GM12878 (cell line): ENCODE measurements around the gene MXRA8. TPM values are rescaled to one million over a fixed set of nuclear protein-coding genes. Genes with fewer than 3 reads are reported as not detected.

Experiments used
- BCLAF1 ChIP-seq: fragments of 450-650 bp; IDR thresholded peaks from 2 replicates; pipeline ENCODE4 v1.6.1; 2017; ENCODE audit warnings: antibody characterized with exemption, mild to moderate bottlenecking, moderate library complexity
- CBX3 ChIP-seq: fragments of 200-600 bp; sonication (generic); IDR thresholded peaks from 2 replicates; pipeline ENCODE4 v1.6.1; 2016; ENCODE audit warnings: low read depth, borderline replicate concordance
- CBX5 ChIP-seq: sonication (generic); IDR thresholded peaks from 2 replicates; pipeline ENCODE4 v1.6.1; 2016; ENCODE audit warnings: low read depth, moderate library complexity, mild to moderate bottlenecking, inconsistent platforms
- DPF2 ChIP-seq: fragments of 450-650 bp; IDR thresholded peaks from 2 replicates; pipeline ENCODE4 v1.6.1; 2017; ENCODE audit warnings: mild to moderate bottlenecking
- E2F8 ChIP-seq: fragments of 450-650 bp; IDR thresholded peaks from 2 replicates; pipeline ENCODE4 v1.6.1; 2018; ENCODE audit warnings: mild to moderate bottlenecking, low read depth, moderate library complexity; ENCODE audit not compliant: partially characterized antibody
- EP300 ChIP-seq, 2 experiments: fragments of 150-350 bp in 1 of 2; IDR thresholded peaks; 2 replicates each; pipeline ENCODE4 v1.6.1; 2011 to 2012; ENCODE audit warnings: low read depth in 2 of 2, low read length in 2 of 2, borderline replicate concordance in 1 of 2, improper control_type of control experiment in 1 of 2, inconsistent platforms in 1 of 2; ENCODE audit not compliant: control insufficient read depth in 1 of 2
- NKRF ChIP-seq: fragments of 450-650 bp; conservative IDR thresholded peaks from 2 replicates; pipeline ENCODE4 v1.6.1; 2017; ENCODE audit warnings: mild to moderate bottlenecking, moderate library complexity
- NR2F1 ChIP-seq: fragments of 450-650 bp; conservative IDR thresholded peaks from 2 replicates; pipeline ENCODE4 v1.6.1; 2017; ENCODE audit warnings: mild to moderate bottlenecking
- POLR2AphosphoS5 ChIP-seq: IDR thresholded peaks from 2 replicates; pipeline ENCODE4 v1.6.1; 2011; ENCODE audit warnings: mild to moderate bottlenecking, low read length, inconsistent platforms
- RAD21 ChIP-seq: IDR thresholded peaks from 2 replicates; pipeline ENCODE4 v1.6.1; 2011; ENCODE audit warnings: mild to moderate bottlenecking, low read depth, low read length, moderate library complexity; ENCODE audit not compliant: insufficient read depth
- RB1 ChIP-seq: fragments of 450-650 bp; formaldehyde crosslinking; IDR thresholded peaks from 2 replicates; pipeline ENCODE4 v1.6.1; 2017; ENCODE audit warnings: mild to moderate bottlenecking, borderline replicate concordance
- STAT1 ChIP-seq: fragments of 450-650 bp; conservative IDR thresholded peaks from 2 replicates; pipeline ENCODE4 v1.6.1; 2014; ENCODE audit warnings: antibody characterized with exemption, mild to moderate bottlenecking
- TAF1 ChIP-seq: IDR thresholded peaks from 2 replicates; pipeline ENCODE4 v1.6.1; 2011; ENCODE audit warnings: mild to moderate bottlenecking, low read depth, low read length, borderline replicate concordance
- TARDBP ChIP-seq: IDR thresholded peaks from 2 replicates; pipeline ENCODE4 v1.6.1; 2016; ENCODE audit warnings: borderline replicate concordance
- USF2 ChIP-seq: IDR thresholded peaks from 2 replicates; pipeline ENCODE4 v1.6.1; 2011; ENCODE audit warnings: low read depth, low read length, improper control_type of control experiment, borderline replicate concordance
- ZBTB11 ChIP-seq: fragments of 450-650 bp; formaldehyde crosslinking; IDR thresholded peaks from 2 replicates; pipeline ENCODE4 v1.5.0; 2022; ENCODE audit warnings: mild to moderate bottlenecking, missing genetic modification characterization
- polyA plus RNA-seq, 11 experiments: library from polyadenylated mRNA; depleted of rRNA in 4 of 11; unstranded in 6 of 11; stranded (reverse) in 5 of 11; fragments of >200 nt; fragmentation: Nextera tagmentation in 4 of 11; fragmentation: Illumina TruSeq in 1 of 11; extraction: Ambion mirVana in 4 of 11; extraction: Trizol in 1 of 11; gene quantifications; 1 replicate in 1 of 11; 2 replicates in 10 of 11; pipeline versions ENCODE4 v1.2.1 to v1.2.3, GENCODE V29; 2011 to 2016; ENCODE audit warnings: inconsistent platforms in 2 of 11, missing spikeins in 2 of 11, low read depth in 1 of 11
- total RNA-seq, 4 experiments: library from RNA; depleted of rRNA in 3 of 4; stranded (reverse); fragments of >200 nt in 3 of 4; fragmentation: Illumina TruSeq in 1 of 4; extraction: Trizol in 1 of 4; gene quantifications; 2 replicates each; pipeline versions ENCODE4 v1.2.1 to v1.2.3, GENCODE V29; 2013 to 2021

The MXRA8 gene
- total and polyA plus RNA-seq, 10 of the 15 experiments (the other 5 are each of a cell fraction or from before 2014, with no cell fraction given): 0.11 to 0.54 (median 0.21) TPM; not detected in 6

- TF ChIP-seq E2F8: peak; percentile 43
- peak; percentile 96 for TF ChIP-seq POLR2AphosphoS5
- TF ChIP-seq STAT1: no peak; the same call in 1 of the 2 replicates
- TF ChIP-seq RB1: peak; percentile 44; the same call in 1 of the 2 replicates
- TF ChIP-seq ZBTB11 (CRISPR knock-in tag): no peak
- TF ChIP-seq NR2F1: peak; percentile 90
- no peak for TF ChIP-seq CBX3
- peak; percentile 83; the same call in 1 of the 2 replicates for TF ChIP-seq TARDBP
- no peak; the same call in 1 of the 2 replicates for TF ChIP-seq BCLAF1
- no peak for TF ChIP-seq USF2
- no peak for TF ChIP-seq RAD21
- peak; percentile 96 for TF ChIP-seq TAF1
- no peak for TF ChIP-seq EP300 (IDR thresholded peaks at IDR 0.05; ENCODE audit: borderline replicate concordance in 1 of 2, control insufficient read depth in 1 of 2, low read depth in 2 of 2, low read length in 2 of 2)
- peak; percentile 72 for TF ChIP-seq DPF2
- no peak for TF ChIP-seq CBX5
- TF ChIP-seq NKRF: peak; percentile 65
Measured at GRCh38 chr1:1406821-1407635, 48.7 kb upstream of the MXRA8 start, which contains the start of gene MRPL20 (continued).
